ENCODE results near the gene EYA3.

Gene EYA3

DNA sequence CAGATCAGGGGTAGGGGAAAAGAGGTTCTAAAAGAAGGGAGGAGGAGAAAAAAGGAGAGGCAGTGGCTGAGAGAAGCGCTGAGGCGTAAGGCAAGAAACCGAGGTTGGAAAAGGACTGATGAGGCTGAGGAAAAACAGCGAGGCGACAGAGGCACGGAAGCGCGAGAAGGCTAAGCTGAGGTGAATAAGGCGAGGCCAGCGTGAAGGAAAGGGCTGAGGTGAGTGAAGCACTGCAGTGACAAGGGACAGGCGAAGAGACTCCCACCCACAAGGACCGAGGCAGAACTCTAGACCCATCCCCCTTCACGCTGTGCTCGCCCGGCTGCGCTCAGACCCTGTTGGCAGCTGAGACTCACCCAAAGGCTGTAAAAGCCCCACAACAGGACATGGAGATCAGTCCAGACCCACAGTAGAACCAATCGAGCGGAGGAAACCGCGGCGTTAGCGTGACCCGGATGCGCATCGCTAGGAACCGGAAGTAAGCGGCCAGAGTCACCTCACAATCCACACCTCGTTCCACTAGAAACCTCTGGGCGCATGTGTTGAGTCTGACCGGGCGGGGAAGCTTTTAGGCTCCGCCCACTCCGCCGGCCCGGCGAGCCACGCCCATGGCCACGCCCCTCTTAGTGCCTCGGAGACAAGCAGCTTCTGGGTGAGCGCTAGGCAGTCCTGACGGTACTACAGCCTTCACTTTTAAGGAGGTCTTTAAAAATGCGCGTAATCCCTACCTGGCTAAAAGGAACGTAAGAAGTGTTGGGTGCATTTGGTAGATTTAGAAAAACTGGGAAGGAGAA lies at the start of gene EYA3:
Gene EYA3, minus strand, starts transcription at position 443 of the 794 bp plus-strand sequence. CDS start 30,584 bp downstream, outside the sequence.
- Histone ChIP-seq H3K27ac (ENCODE audit: low read depth, low read length) (peak within 1 kb of the TSS; percentile 77), H3K36me3 (ENCODE audit: control insufficient read depth in 5 of 5, insufficient read depth in 5 of 5, low read length in 5 of 5) (no peaks in the 10 kb centered on the region), H3K27me3 (ENCODE audit: control insufficient read depth in 5 of 5, insufficient read depth in 4 of 5, low read length in 5 of 5) (no peaks in the 10 kb centered on the region), H3K4me1 (ENCODE audit: control insufficient read depth in 5 of 5, insufficient read depth in 5 of 5, low read length in 5 of 5) (peaks cover 0 to 22% (median 17%) of the 10 kb centered on the region in 5 donors), H3K4me3 (ENCODE audit: low read depth in 1 of 5, low read length in 5 of 5) (peak within 1 kb of the TSS; percentile 88 to 100 (median 92)), H3K9ac (ENCODE audit: low read length in 5 of 5) (peak within 1 kb of the TSS; percentile 75 to 87 (median 85)), H3K9me3 (ENCODE audit: control insufficient read depth in 5 of 5, low read length in 5 of 5) (no peaks in the 10 kb centered on the region)

DNA sequence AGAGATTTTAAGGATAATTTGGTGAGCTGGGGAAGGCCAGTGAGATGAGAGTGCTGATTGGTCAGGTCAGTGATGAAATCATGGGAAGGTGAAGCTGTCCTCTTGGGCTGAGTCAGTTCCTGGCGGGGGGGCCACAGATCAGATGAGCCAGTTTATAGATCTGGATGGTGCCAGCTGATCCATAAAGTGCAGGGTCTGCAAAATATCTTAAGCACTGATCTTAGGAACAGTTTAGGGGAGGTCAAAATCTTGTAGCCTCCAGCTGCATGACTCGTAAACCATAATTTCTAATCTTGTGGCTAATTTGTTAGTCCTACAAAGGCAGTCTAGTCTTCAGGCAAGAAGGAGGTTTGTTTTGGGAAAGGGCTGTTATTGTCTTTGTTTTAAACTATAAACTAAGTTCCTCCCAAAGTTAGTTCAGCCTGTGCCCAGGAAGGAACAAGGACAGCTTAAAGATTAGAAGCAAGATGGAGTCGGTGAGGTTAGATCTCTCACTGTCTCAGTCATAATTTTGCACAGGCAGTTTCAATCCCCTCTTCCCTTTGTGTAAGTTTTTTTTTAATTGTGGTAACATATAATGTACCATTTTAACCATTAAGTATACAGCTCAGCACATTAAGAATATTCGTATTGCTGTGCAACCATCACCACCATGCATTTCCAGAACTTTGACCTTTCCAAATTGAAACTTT lies 48.7 kb upstream of the EYA3 start:
- Histone ChIP-seq H3K9me3 (ENCODE audit: control insufficient read depth in 5 of 5, low read length in 5 of 5) (peaks cover 0 to 11% (median 0%) of the 10 kb centered on the region in 5 donors), H3K4me1 (ENCODE audit: control insufficient read depth in 5 of 5, insufficient read depth in 5 of 5, low read length in 5 of 5) (peaks cover 0 to 10% (median 0%) of the 10 kb centered on the region in 5 donors), H3K4me3 (ENCODE audit: low read depth in 1 of 5, low read length in 5 of 5) (no peak overlapping the region), H3K36me3 (ENCODE audit: control insufficient read depth in 5 of 5, insufficient read depth in 5 of 5, low read length in 5 of 5) (no peaks in the 10 kb centered on the region), H3K27me3 (ENCODE audit: control insufficient read depth in 5 of 5, insufficient read depth in 4 of 5, low read length in 5 of 5) (no peaks in the 10 kb centered on the region), H3K27ac (ENCODE audit: low read depth, low read length) (no peak overlapping the region), H3K9ac (ENCODE audit: low read length in 5 of 5) (no peak overlapping the region)

GRCh38 chr1:28136169-28136921 lies 47.9 kb upstream of the EYA3 start:
- H3K27me3 ChIP-seq (ENCODE audit: control insufficient read depth in 5 of 5, insufficient read depth in 4 of 5, low read length in 5 of 5) = no peaks in the 10 kb centered on the region
- H3K36me3 ChIP-seq (ENCODE audit: control insufficient read depth in 5 of 5, insufficient read depth in 5 of 5, low read length in 5 of 5) = no peaks in the 10 kb centered on the region
- H3K9me3 ChIP-seq (ENCODE audit: control insufficient read depth in 5 of 5, low read length in 5 of 5) = peaks cover 0 to 11% (median 0%) of the 10 kb centered on the region in 5 donors
- H3K4me1 ChIP-seq (ENCODE audit: control insufficient read depth in 5 of 5, insufficient read depth in 5 of 5, low read length in 5 of 5) = peaks cover 0 to 10% (median 0%) of the 10 kb centered on the region in 5 donors
- H3K27ac ChIP-seq (ENCODE audit: low read depth, low read length) = no peak overlapping the region
- H3K4me3 ChIP-seq (ENCODE audit: low read depth in 1 of 5, low read length in 5 of 5) = no peak overlapping the region
- no peak overlapping the region for H3K9ac ChIP-seq (ENCODE audit: low read length in 5 of 5)

GRCh38 chr1:28135371-28136168 lies 47.2 kb upstream of the EYA3 start:
- no peak overlapping the region for H3K4me3 ChIP-seq (ENCODE audit: low read depth in 1 of 5, low read length in 5 of 5)
- no peaks in the 10 kb centered on the region for H3K27me3 ChIP-seq (ENCODE audit: control insufficient read depth in 5 of 5, insufficient read depth in 4 of 5, low read length in 5 of 5)
- H3K9ac ChIP-seq (ENCODE audit: low read length in 5 of 5) = no peak overlapping the region
- no peaks in the 10 kb centered on the region for H3K36me3 ChIP-seq (ENCODE audit: control insufficient read depth in 5 of 5, insufficient read depth in 5 of 5, low read length in 5 of 5)
- no peak overlapping the region for H3K27ac ChIP-seq (ENCODE audit: low read depth, low read length)
- H3K4me1 ChIP-seq (ENCODE audit: control insufficient read depth in 5 of 5, insufficient read depth in 5 of 5, low read length in 5 of 5) = peaks cover 0 to 10% (median 0%) of the 10 kb centered on the region in 5 donors
- H3K9me3 ChIP-seq (ENCODE audit: control insufficient read depth in 5 of 5, low read length in 5 of 5) = peaks cover 0 to 11% (median 0%) of the 10 kb centered on the region in 5 donors

GRCh38 chr1:28134651-28135207 lies 46.3 kb upstream of the EYA3 start:
- H3K4me1 ChIP-seq (ENCODE audit: control insufficient read depth in 5 of 5, insufficient read depth in 5 of 5, low read length in 5 of 5) = peaks cover 0 to 10% (median 0%) of the 10 kb centered on the region in 5 donors
- no peak overlapping the region for H3K27ac ChIP-seq (ENCODE audit: low read depth, low read length)
- H3K27me3 ChIP-seq (ENCODE audit: control insufficient read depth in 5 of 5, insufficient read depth in 4 of 5, low read length in 5 of 5) = no peaks in the 10 kb centered on the region
- H3K36me3 ChIP-seq (ENCODE audit: control insufficient read depth in 5 of 5, insufficient read depth in 5 of 5, low read length in 5 of 5) = no peaks in the 10 kb centered on the region
- no peak overlapping the region for H3K9ac ChIP-seq (ENCODE audit: low read length in 5 of 5)
- peaks cover 0 to 11% (median 0%) of the 10 kb centered on the region in 5 donors for H3K9me3 ChIP-seq (ENCODE audit: control insufficient read depth in 5 of 5, low read length in 5 of 5)
- H3K4me3 ChIP-seq (ENCODE audit: low read depth in 1 of 5, low read length in 5 of 5) = no peak overlapping the region

- Histone ChIP-seq H3K27ac (ENCODE audit: low read depth, low read length) (no peak overlapping the region), H3K9ac (ENCODE audit: low read length in 5 of 5) (no peak overlapping the region), H3K27me3 (ENCODE audit: control insufficient read depth in 5 of 5, insufficient read depth in 4 of 5, low read length in 5 of 5) (peaks cover 0 to 2% (median 0%) of the 10 kb centered on the region in 5 donors)
These were observed 44.1 kb upstream of the EYA3 start for GRCh38 chr1:28132171-28133167.

GRCh38 chr1:28130901-28131300 lies 42.5 kb upstream of the EYA3 start:
- Histone ChIP-seq H3K9me3 (ENCODE audit: control insufficient read depth in 5 of 5, low read length in 5 of 5) (peaks cover 0 to 11% (median 0%) of the 10 kb centered on the region in 5 donors), H3K9ac (ENCODE audit: low read length in 5 of 5) (no peak overlapping the region), H3K27ac (ENCODE audit: low read depth, low read length) (no peak overlapping the region), H3K27me3 (ENCODE audit: control insufficient read depth in 5 of 5, insufficient read depth in 4 of 5, low read length in 5 of 5) (peaks cover 0 to 2% (median 0%) of the 10 kb centered on the region in 5 donors), H3K4me1 (ENCODE audit: control insufficient read depth in 5 of 5, insufficient read depth in 5 of 5, low read length in 5 of 5) (peaks cover 0 to 20% (median 7%) of the 10 kb centered on the region in 5 donors), H3K4me3 (ENCODE audit: low read depth in 1 of 5, low read length in 5 of 5) (no peak overlapping the region), H3K36me3 (ENCODE audit: control insufficient read depth in 5 of 5, insufficient read depth in 5 of 5, low read length in 5 of 5) (no peaks in the 10 kb centered on the region)

More at GRCh38 chr1:28132171-28133167, 44.1 kb upstream of the EYA3 start:
- Histone ChIP-seq H3K4me3 (ENCODE audit: low read depth in 1 of 5, low read length in 5 of 5) (no peak overlapping the region), H3K9me3 (ENCODE audit: control insufficient read depth in 5 of 5, low read length in 5 of 5) (peaks cover 0 to 11% (median 0%) of the 10 kb centered on the region in 5 donors), H3K4me1 (ENCODE audit: control insufficient read depth in 5 of 5, insufficient read depth in 5 of 5, low read length in 5 of 5) (peaks cover 0 to 23% (median 7%) of the 10 kb centered on the region in 5 donors), H3K36me3 (ENCODE audit: control insufficient read depth in 5 of 5, insufficient read depth in 5 of 5, low read length in 5 of 5) (no peaks in the 10 kb centered on the region)

- Histone ChIP-seq H3K27ac (ENCODE audit: low read depth, low read length) (no peak overlapping the region), H3K9me3 (ENCODE audit: control insufficient read depth in 5 of 5, low read length in 5 of 5) (peaks cover 0 to 3% (median 0%) of the 10 kb centered on the region in 5 donors)
These were observed 40.7 kb upstream of the EYA3 start for GRCh38 chr1:28129150-28129549.

More at GRCh38 chr1:28129150-28129549, 40.7 kb upstream of the EYA3 start:
- Histone ChIP-seq H3K9ac (ENCODE audit: low read length in 5 of 5) (no peak overlapping the region), H3K4me1 (ENCODE audit: control insufficient read depth in 5 of 5, insufficient read depth in 5 of 5, low read length in 5 of 5) (peaks cover 0 to 18% (median 7%) of the 10 kb centered on the region in 5 donors), H3K36me3 (ENCODE audit: control insufficient read depth in 5 of 5, insufficient read depth in 5 of 5, low read length in 5 of 5) (no peaks in the 10 kb centered on the region), H3K4me3 (ENCODE audit: low read depth in 1 of 5, low read length in 5 of 5) (no peak overlapping the region), H3K27me3 (ENCODE audit: control insufficient read depth in 5 of 5, insufficient read depth in 4 of 5, low read length in 5 of 5) (peaks cover 0 to 2% (median 0%) of the 10 kb centered on the region in 5 donors)

Data from subcutaneous abdominal adipose tissue (tissue), 5 donors.